HG02588 (cell line): ENCODE measurements around the gene SPG11.
"Not testable (repeated sequence)": the region's sequence is repeated elsewhere in the genome, so short reads cannot be mapped to it uniquely, and the experiment has no call there.

ENCODE experiments used
- ATAC-seq: cut with Tn5 transposase; IDR thresholded peaks from one replicate; pipeline ENCODE4 v1.9.1; 2021; ENCODE audit warnings: mild to moderate bottlenecking, moderate library complexity; ENCODE audit not compliant: unreplicated experiment

The SPG11 gene

GRCh38 chr15:44569316-44569715 is 94.1 kb downstream of the SPG11 start:
- no peak for ATAC-seq

- ATAC-seq = no peak
Observed at GRCh38 chr15:44568338-44568737, 95.1 kb downstream of the SPG11 start.

DNA sequence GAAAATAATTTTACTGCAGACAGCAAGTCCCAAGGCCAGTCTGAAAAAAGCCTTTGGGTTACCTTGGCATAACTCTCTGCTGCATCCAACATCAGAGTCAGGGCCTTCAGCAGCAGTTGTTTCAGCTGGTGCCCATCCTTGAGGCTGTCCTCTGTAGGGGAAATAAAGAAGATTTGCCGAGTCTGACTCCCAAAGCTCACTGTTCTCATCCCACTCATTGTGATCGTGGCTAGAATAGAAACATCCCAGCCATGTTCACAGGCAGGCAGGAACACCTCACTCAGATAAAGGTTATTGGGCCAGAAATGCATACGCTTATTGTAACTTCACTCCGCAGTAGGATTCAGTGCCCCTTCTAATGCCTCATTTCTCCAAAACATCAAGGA is 97.3 kb downstream of the SPG11 start:
- no peak for ATAC-seq

GRCh38 chr15:44565387-44566154 is 97.9 kb downstream of the SPG11 start:
- no peak for ATAC-seq

GRCh38 chr15:44560926-44561325 is 102.5 kb downstream of the SPG11 start:
- not testable (repeated sequence) for ATAC-seq

DNA sequence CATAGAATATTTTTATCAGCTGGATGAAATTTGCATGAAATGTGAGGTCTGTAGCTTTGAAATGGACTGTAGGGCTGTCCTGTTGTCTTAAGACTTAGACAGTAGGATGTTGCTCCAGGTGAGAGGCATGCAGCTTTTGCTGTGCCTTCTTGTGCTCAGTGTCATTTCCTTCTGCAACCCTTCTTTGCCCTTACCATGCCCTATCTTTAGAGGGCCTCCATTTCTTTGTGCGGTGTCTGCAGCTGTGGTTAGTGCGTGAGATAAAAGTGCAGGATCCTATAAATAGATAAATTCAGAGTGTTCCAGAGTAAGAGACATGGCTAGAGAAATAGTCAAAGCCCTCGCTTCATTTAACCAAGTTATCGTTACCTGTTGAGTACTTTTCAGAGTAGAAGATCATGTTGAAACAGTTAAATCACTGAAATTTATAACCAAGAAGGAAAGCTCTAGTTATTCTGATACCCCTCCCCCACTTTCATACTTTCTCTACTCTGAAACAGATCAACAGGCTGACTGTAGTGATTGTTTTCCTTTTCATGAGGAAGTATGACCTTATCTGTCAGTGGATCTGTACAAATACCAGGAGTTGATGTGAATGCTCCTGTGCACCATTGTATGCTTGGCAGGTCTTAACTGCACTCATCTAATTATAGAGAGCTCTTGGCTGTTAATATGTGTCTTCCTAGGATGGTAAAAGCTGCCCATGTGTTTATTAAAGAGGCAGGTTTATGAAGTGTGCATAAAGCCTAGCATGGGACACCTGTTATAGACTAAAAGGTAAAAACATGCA is 108.3 kb downstream of the SPG11 start:
- no peak for ATAC-seq

DNA sequence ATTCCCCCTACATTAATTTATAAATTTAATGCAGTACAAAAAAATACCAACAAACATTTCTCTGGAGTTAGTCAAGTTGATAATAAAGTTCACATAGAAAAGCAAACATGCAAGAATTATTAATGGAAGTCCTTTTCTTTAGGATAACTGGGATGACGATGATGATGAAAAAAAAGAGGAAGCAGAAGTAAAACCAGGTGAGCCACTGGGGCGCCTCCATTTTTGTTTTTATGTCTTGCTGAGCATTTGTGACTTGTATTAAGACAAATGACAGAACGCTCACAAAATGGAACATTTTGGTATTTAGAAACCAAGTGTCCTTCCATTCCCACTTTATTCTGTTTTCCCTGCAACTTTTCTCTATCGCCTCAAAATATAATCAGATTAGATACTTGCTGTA is 112.7 kb downstream of the SPG11 start:
- no peak for ATAC-seq

DNA sequence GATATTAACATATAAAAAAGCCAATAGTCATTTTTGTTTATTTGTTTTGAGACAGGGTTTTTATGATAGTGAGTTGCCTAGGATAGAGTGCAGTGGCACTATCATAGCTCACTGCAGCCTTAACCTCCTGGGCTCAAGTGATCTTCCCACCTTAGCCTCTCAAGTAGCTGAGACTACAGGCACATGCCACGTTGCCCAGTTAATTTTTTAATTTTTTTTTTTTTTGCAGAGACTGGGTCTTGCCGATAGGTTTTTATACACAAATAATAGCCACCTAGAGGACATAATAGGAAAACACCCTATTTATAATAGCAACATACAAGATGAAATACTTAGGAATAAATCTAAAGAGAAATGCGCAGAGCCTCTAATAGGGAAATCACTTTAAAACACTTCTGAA is 113.2 kb downstream of the SPG11 start:
- no peak for ATAC-seq

DNA sequence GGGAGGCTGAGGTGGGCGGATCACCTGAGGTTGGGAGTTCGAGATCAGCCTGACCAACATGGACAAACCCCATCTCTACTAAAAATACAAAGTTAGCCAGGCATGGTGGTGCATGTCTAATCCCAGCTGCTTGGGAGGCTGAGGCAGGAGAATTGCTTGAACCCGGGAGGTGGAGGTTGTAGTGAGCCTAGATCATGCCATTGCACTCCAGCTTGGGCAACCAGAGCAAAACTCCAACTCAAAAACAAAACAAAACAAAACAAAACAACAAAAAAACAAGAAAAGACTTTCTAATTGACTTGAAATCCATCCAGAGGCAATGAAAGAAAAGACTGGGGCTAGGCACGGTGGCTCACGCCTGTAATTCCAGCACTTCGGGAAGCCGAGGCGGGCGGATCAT is 114.3 kb downstream of the SPG11 start:
- ATAC-seq = not testable (repeated sequence)

DNA sequence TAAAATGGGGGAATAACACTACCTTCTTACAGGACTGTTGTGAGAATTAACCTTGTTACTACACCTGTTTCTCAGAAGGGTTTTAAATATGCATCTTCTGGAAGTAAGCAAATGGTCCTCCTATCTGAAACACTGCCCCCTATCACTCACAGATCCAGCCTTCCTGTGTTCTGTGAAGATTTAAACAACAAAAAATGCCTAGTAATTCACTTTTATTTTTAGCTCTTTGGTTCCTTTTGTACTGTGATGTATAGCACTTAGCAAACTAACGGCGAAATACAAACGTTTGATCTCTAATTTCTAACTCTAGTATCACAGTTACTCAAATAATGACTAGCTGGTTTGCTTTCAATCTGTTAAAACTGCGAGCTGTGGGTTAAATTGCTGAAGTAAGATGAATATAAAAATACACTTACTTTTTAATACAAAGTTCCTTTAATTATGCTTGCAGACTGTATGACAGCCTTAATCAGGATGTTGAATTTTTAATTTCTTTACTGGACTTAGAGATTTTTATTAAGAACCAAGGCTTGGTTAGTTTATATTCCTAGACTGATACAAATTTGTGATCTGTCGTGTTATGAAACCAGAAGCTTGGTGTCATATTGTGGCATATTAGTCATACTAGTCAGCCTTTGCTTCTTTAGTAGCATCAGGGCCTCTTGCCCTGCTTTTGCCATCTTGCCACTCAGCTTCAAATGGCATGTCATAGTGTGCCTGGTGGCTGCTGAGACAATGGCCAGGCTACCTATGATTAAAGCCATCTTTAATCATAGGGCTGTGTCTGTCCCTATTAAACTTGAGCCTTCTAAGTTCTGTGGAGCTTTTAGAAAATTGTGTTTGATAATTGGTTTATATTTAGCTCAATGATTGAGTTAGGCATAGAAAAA is 117.3 kb downstream of the SPG11 start:
- ATAC-seq = peak; percentile 65

DNA sequence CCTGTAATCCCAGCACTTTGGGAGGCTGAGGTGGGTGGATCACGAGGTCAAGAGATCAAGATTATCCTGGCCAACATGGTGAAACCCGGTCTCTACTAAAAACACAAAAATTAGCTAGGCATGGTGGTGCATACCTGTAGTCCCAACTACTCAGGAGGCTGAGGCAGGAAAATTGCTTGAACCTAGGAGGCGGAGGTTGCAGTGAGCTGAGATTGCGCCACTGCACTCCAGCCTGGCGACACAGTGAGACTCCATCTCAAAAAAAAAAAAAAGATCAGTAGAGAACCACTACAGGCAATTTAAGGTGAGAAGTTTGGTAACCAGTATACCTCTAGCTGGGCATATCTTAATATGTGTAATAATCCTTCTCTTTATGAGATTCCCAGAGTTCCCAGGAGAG is 118.7 kb downstream of the SPG11 start:
- not testable (repeated sequence) for ATAC-seq

DNA sequence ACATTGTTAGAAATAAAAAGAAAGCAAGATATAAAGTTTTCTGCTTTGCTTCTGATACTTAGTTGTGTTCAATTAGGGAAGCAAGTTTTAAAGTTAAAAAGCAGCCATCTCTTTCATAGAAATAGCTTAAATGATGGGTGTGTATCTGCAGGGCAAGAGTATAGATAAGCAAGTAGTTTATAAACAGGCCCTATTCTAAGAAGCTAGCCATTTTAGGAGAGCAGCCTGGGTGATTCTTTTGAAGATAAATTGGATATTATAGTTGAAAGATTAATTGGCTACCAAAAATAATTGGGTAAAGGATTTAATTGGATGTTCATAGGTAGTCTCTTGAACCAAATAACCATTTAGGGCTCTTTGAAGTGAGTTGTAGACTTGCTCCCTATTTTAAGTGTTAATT is 120.9 kb downstream of the SPG11 start:
- no peak for ATAC-seq

- no peak for ATAC-seq
Observed at GRCh38 chr15:44541282-44541958, 122.0 kb downstream of the SPG11 start.

GRCh38 chr15:44537735-44538240 is 125.7 kb downstream of the SPG11 start:
- ATAC-seq = no peak

DNA sequence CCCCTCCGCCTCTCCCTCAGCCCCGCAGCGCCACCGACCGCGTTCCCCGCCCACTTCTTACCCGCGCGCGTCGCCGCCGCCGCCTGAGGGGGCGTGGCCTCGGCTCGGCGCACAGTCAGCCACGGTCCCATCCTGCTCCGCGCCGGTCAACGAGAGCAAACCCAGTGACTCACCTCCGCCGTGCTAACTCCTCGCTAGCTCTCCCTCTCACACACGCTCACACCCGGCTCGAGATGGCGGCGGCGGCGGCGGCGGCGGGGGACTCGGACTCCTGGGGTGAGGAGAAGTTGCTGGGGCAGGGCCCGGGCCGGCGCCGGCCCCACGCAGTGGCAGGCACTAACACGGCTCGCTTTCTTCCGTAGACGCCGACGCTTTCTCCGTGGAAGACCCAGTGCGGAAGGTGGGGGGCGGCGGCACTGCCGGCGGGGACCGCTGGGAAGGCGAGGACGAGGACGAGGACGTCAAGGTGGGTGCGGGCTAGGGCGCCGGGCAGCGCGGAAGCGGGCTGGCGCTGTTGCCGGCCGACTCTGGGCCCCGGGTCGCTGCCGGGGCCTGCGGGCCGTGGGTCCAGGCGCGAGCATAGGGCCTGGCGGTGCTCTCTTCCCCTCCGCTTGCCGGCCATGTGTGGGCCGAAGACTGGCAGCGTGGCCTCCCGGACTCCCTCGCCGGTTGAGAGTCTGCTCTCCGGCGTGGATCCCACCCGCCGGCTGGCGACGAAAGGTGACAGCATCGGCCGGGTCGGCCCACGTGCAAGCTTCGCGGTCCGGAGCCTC is 126.3 kb downstream of the SPG11 start, which contains the start of gene EIF3J:
TSS of gene EIF3J (plus strand) at position 186 of the 773 bp plus-strand sequence. CDS start at position 234, 48 bp downstream.
- ATAC-seq = peak; percentile 83

- ATAC-seq = peak; percentile 61
Observed at GRCh38 chr15:44536302-44536961, 127.0 kb downstream of the SPG11 start.

DNA sequence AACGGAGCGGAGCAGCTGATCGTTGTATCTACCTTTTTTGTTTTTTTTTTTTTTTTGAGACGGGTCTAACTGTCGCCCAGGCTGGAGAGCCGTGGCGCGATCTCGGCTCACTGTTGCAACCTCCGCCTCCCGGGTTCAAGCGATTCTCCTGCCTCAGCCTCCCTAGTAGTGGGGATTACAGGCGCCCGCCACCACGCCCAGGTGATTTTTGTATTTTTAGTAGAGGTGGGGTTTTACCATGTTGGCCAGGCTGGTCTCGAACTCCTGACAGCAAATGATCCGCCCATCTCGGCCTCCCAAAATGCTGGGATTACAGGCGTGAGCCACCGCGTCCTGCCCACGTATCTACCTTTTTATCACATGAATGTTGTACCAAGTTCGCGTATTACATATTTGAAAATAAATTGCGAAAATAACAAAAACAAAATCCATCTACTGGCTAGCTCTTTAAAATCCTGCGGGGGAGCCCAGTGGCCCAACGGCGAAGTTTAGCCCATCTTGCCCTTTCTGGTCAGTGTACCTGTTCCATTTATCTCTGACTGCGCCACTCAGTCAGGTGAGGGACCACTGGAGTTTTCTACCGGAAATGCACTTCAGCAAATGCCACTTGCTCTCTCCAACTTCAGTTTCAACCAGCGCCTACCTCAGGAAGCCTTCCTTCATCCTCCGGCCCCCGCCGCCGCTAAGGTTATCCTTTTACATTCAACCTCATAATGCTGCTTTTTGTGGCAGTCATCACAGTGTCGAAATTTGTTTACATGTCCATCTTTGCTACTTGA is 127.8 kb downstream of the SPG11 start:
- no peak for ATAC-seq

DNA sequence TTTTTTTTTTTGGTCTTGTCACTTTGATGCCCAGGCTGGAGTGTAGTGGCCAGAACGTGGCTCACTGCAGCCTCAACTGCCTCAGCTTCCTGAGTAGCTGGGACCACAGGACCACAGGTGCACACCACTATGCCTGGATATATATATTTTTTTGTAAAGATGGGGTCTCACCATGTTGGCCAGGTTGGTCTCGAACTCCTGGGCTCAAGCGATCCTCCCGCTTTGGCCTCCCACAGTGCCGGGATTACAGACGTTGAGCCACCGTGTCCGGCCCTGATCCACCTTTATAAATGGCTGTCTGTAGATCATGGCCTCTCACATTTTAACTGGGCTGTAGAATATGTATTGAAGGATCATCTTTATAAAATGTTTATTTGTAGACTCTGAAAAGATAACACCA is 128.4 kb downstream of the SPG11 start:
- ATAC-seq = no peak
